Brain microvascular endothelial cell (primary cell): Measurements from ENCODE around the gene CPA3.

Experiments used
- DNase-seq: peaks from one replicate; pipeline ENCODE4 v3.0.0-alpha.2; 2020
- H3K27ac ChIP-seq: fragments of 250-450 bp; sonication (Bioruptor Pico); 2 replicates; pipeline ENCODE4 v1.5.1; 2020; ENCODE audit warnings: mild to moderate bottlenecking, moderate library complexity
- H3K27me3 ChIP-seq: fragments of 250-450 bp; sonication (Bioruptor Pico); replicated peaks from 2 replicates; pipeline ENCODE4 v1.5.1; 2020; ENCODE audit warnings: mild to moderate bottlenecking
- H3K36me3 ChIP-seq: fragments of 250-450 bp; sonication (Bioruptor Pico); replicated peaks from 2 replicates; pipeline ENCODE4 v1.5.1; 2020; ENCODE audit warnings: mild to moderate bottlenecking
- H3K4me3 ChIP-seq: 2 replicates; pipeline ENCODE4 v1.5.1; 2011; ENCODE audit warnings: low read depth, mild to moderate bottlenecking, control low read depth, low read length, moderate library complexity
- in situ Hi-C: cut with HindIII; loops from 2 replicates; pipeline ENCODE4 v1.10.0; 2017; ENCODE audit warnings: low sequenced_read_pairs, low pct_ligation_motif_present
- TF ChIP-seq, protein P1 (sequence below): IDR thresholded peaks from 2 replicates; pipeline ENCODE4 v1.5.1; 2011; ENCODE audit warnings: low read depth, mild to moderate bottlenecking, moderate library complexity, low read length, control low read depth, inconsistent platforms; ENCODE audit errors: missing control alignments

Gene CPA3

DNA sequence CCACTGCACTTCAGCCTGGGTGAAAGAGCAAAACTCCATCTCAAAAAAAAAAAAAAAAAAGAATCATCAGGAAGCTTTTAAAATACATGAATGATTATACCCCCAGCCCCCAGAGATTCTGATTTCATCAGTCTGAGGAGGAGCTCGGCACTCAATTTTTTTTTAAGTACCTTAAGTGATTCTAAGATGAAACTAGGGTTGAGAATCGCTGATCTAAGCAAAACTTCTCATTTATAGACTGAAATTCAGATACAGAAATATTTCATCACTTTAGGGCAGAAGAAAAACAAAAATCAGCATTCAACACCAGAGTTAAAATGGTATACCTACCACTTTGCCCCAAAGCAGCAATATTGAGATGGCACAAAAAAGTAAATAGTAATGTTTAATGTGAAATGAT lies 24.7 kb downstream of the CPA3 start:
- H3K4me3 ChIP-seq = no peak overlapping the region
- in situ Hi-C loops = no loop called here
- DNase-seq = no peak
- H3K27me3 ChIP-seq = no peaks in the 10 kb centered on the region
- TF ChIP-seq, protein P1, sequence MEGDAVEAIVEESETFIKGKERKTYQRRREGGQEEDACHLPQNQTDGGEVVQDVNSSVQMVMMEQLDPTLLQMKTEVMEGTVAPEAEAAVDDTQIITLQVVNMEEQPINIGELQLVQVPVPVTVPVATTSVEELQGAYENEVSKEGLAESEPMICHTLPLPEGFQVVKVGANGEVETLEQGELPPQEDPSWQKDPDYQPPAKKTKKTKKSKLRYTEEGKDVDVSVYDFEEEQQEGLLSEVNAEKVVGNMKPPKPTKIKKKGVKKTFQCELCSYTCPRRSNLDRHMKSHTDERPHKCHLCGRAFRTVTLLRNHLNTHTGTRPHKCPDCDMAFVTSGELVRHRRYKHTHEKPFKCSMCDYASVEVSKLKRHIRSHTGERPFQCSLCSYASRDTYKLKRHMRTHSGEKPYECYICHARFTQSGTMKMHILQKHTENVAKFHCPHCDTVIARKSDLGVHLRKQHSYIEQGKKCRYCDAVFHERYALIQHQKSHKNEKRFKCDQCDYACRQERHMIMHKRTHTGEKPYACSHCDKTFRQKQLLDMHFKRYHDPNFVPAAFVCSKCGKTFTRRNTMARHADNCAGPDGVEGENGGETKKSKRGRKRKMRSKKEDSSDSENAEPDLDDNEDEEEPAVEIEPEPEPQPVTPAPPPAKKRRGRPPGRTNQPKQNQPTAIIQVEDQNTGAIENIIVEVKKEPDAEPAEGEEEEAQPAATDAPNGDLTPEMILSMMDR = no peak
- no peak overlapping the region for H3K27ac ChIP-seq
- no peaks in the 10 kb centered on the region for H3K36me3 ChIP-seq

DNA sequence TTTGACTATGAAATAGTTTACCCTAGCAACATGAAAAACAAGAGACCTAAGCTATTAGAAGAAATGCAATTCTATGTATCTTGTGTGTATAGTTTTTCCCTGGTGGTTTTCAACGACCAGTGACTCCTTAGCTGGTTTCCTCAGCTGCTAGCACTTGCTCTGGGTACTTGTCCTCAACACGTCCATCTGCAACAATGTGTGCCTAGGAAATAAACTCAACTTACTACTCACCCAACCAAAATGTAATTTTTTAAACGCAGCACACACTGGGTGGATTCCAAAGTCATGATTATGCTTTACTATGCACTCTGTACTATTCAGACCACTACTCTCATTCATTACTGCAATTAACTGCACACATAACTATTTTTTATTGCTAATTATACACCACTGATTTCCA lies 31.0 kb downstream of the CPA3 start:
- no peak for DNase-seq
- no peak overlapping the region for H3K4me3 ChIP-seq
- in situ Hi-C loops = no loop called here
- H3K27ac ChIP-seq = no peak overlapping the region
- no peaks in the 10 kb centered on the region for H3K36me3 ChIP-seq
- H3K27me3 ChIP-seq = no peaks in the 10 kb centered on the region
- TF ChIP-seq, protein P1 = no peak

DNA sequence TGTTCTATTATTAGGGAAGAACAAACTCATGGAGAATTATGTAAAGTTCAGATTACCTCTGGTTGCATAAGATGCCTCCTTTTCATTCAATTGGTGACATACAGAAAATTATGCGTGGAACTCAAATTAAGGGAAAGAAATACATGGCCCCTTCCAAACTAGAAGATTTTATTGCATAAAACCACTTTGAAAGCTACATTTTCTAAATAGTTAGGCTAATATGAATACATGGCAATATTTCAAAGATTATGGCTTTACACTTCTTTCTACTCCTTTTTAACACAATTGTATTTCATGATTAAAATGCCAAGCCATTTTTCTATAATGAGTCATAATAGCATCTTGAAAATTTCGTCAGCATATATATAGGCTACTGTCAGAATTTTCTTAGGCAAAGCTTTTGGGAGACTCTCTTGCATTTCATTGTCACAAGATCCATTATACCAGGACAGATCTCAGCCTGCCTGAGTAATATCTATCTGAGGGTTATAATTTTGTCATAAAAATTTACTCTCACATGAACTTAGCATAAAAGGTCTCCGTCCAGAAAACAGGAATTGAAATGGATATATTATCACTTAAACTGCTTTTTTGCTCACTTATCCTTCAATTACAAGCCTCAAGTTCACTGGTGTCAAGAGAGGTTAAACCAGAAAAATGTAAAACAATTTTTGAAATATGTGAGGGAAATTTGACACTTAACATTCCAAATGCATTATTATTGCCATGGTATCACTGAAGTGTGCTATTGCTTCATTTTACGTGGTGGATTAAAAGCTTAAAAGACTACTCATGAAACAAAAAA lies 37.1 kb downstream of the CPA3 start:
- TF ChIP-seq, protein P1 = no peak
- DNase-seq = no peak
- no peak overlapping the region for H3K4me3 ChIP-seq

DNA sequence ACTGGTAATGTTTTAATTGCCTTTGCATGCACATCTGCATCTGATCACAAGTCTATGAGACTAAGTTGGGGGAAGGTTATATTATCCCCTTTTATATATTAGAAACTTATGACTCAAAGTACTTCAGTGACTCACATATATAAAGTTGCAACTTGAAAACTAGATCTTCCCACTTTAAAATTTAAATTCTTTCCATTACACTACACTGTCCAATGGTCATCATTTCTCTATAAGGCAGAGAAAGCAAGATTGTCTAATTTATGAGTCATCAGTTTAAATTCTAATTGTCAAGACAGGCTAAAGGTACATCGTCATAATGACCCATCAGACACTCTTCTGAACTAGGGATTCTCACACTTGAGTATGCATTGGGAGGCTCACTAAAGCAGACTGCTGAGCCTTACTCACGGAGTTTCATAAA lies 37.9 kb downstream of the CPA3 start:
- Histone ChIP-seq H3K4me3 (no peak overlapping the region), H3K27me3 (no peaks in the 10 kb centered on the region), H3K36me3 (no peaks in the 10 kb centered on the region), H3K27ac (peak overlapping the region; percentile 87)
- no peak for DNase-seq
- in situ Hi-C loops = no loop called here
- TF ChIP-seq, protein P1 = no peak

More for the DNA sequence above, 37.1 kb downstream of the CPA3 start:
- no peaks in the 10 kb centered on the region for H3K36me3 ChIP-seq
- H3K27me3 ChIP-seq = no peaks in the 10 kb centered on the region
- in situ Hi-C loops = no loop called here
- peak overlapping the region; percentile 87 for H3K27ac ChIP-seq

DNA sequence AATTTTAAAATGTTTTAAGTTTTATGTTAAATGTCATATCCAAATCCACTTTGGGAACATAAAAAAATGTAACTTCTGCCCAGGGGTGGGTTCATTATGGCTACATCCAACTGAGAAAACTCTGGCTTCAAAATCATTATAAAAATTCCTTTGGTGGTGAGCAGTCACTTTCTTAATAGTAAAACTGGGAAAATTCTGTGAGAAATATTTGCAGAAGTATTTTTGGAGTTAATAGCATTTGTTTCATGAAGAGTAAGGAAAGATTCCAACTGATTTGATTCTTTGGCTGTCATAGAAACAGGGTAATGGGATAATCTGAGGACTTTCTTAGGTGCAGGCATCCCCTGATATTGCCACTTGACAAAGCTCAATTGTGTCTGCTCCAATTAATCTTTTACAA lies 38.8 kb downstream of the CPA3 start:
- no peak for DNase-seq
- H3K27me3 ChIP-seq = no peaks in the 10 kb centered on the region
- no peak overlapping the region for H3K4me3 ChIP-seq
- in situ Hi-C loops = no loop called here
- TF ChIP-seq, protein P1 = no peak
- no peak overlapping the region for H3K27ac ChIP-seq
- no peaks in the 10 kb centered on the region for H3K36me3 ChIP-seq

DNA sequence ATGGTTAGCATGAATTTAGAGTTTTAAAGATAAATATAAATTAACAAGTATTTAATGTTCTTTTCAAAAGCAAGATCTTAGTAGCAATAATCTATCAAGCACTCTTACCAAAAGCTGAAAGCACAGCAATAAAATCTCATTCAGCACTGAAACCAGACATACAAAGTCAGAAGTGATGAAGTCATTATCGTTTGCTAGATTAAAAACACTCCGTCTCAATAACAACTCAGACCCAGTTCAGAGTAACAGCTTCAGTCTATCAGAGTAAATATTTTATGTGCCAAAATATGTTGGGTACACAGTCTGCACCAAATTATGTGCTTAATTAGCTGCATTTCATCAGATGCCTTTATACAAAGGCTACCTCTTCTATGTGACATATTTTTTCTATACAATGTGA lies 41.6 kb downstream of the CPA3 start:
- DNase-seq = no peak
- Histone ChIP-seq H3K36me3 (no peaks in the 10 kb centered on the region), H3K27ac (no peak overlapping the region), H3K4me3 (no peak overlapping the region), H3K27me3 (no peaks in the 10 kb centered on the region)
- in situ Hi-C loops = no loop called here
- TF ChIP-seq, protein P1 = no peak
